ENCODE measurements around the gene PLAC8L1.

PLAC8L1 gene

GRCh38 chr5:146048994-146049703 lies 56.2 kb downstream of the PLAC8L1 start:
- Histone ChIP-seq H3K4me3 (ENCODE audit: low read depth, low read length, poor library complexity, severe bottlenecking) (no peak overlapping the region), H4K20me1 (ENCODE audit: insufficient read depth, low read length) (no peaks in the 10 kb centered on the region), H3K4me2 (ENCODE audit: low read length) (no peak overlapping the region), H3K9me2 (ENCODE audit: low read depth, low read length) (no peaks in the 10 kb centered on the region), H2AFZ (ENCODE audit: low read length) (no peak overlapping the region), H3K9me3 (ENCODE audit: low read length) (no peaks in the 10 kb centered on the region), H3K79me2 (ENCODE audit: insufficient read depth, low read length) (no peaks in the 10 kb centered on the region), H3K27me3 (ENCODE audit: insufficient read depth, low read length) (no peaks in the 10 kb centered on the region), H3K36me3 (ENCODE audit: insufficient read depth, low read length) (no peaks in the 10 kb centered on the region), H3K9ac (ENCODE audit: low read length) (no peak overlapping the region), H3F3A (ENCODE audit: insufficient read depth, low read length) (no peaks in the 10 kb centered on the region), H3K4me1 (ENCODE audit: insufficient read depth, low read length, severe bottlenecking) (no peaks in the 10 kb centered on the region), H3K27ac (ENCODE audit: low read depth, low read length, poor library complexity, severe bottlenecking) (no peak overlapping the region)
- TF ChIP-seq, protein P1, sequence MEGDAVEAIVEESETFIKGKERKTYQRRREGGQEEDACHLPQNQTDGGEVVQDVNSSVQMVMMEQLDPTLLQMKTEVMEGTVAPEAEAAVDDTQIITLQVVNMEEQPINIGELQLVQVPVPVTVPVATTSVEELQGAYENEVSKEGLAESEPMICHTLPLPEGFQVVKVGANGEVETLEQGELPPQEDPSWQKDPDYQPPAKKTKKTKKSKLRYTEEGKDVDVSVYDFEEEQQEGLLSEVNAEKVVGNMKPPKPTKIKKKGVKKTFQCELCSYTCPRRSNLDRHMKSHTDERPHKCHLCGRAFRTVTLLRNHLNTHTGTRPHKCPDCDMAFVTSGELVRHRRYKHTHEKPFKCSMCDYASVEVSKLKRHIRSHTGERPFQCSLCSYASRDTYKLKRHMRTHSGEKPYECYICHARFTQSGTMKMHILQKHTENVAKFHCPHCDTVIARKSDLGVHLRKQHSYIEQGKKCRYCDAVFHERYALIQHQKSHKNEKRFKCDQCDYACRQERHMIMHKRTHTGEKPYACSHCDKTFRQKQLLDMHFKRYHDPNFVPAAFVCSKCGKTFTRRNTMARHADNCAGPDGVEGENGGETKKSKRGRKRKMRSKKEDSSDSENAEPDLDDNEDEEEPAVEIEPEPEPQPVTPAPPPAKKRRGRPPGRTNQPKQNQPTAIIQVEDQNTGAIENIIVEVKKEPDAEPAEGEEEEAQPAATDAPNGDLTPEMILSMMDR (IDR thresholded peaks at IDR 0.05; ENCODE audit: low read length) = peak; percentile 48; the same call in 1 of the 2 replicates
- no peak for TF ChIP-seq EZH2 (IDR thresholded peaks at IDR 0.05; ENCODE audit: borderline replicate concordance, low read length)

DNA sequence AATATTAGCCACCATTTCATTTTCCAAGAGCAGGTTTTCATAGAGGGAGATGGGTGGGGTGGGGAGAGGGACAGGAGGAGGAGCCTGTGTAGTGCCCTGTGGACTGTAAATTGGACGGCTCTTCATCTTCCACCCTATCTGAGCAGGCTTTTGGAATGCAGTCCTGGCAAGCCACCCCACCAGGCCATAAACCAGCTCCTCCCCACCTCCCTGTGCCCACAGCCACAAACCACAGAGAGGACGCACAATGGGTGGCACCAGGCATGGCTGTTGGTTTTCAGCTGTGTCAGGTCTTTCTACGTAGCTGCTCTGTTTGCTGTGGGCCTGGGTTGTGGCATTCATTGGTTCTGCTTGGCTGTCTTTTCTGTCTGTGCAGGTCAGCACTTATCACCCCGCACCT lies 58.0 kb downstream of the PLAC8L1 start:
- Histone ChIP-seq H3K9ac (ENCODE audit: low read length) (no peak overlapping the region), H3K79me2 (ENCODE audit: insufficient read depth, low read length) (no peaks in the 10 kb centered on the region), H2AFZ (ENCODE audit: low read length) (no peak overlapping the region)

DNA sequence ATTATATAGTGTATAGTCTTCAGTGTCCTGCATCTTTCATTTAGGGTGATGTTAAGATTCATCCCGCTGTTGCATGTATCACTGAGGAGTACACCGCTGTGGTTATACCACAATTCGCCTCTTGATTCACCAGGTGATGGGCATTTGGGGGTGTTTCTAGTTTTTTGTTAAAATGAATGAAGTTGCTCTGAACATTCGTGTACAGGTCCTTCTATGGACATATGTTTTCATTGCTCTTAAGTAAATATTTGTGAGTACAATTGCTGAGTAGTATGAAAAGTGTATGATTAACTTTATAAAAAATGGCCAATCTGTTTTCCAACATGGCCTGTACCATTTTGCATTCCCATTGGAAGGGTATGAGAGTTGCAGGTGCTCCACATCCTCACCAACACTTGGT lies 61.7 kb downstream of the PLAC8L1 start:
- Histone ChIP-seq H3K4me3 (ENCODE audit: low read depth, low read length, poor library complexity, severe bottlenecking) (no peak overlapping the region), H3K9me2 (ENCODE audit: low read depth, low read length) (no peaks in the 10 kb centered on the region), H3K4me2 (ENCODE audit: low read length) (no peak overlapping the region), H3K79me2 (ENCODE audit: insufficient read depth, low read length) (no peaks in the 10 kb centered on the region), H3K36me3 (ENCODE audit: insufficient read depth, low read length) (no peaks in the 10 kb centered on the region), H3F3A (ENCODE audit: insufficient read depth, low read length) (no peaks in the 10 kb centered on the region), H3K27me3 (ENCODE audit: insufficient read depth, low read length) (no peaks in the 10 kb centered on the region), H3K4me1 (ENCODE audit: insufficient read depth, low read length, severe bottlenecking) (no peaks in the 10 kb centered on the region), H2AFZ (ENCODE audit: low read length) (no peak overlapping the region), H3K27ac (ENCODE audit: low read depth, low read length, poor library complexity, severe bottlenecking) (no peak overlapping the region), H3K9me3 (ENCODE audit: low read length) (no peaks in the 10 kb centered on the region), H3K9ac (ENCODE audit: low read length) (no peak overlapping the region), H4K20me1 (ENCODE audit: insufficient read depth, low read length) (no peaks in the 10 kb centered on the region)
- TF ChIP-seq, protein P1 (IDR thresholded peaks at IDR 0.05; ENCODE audit: low read length) = no peak
- no peak for TF ChIP-seq EZH2 (IDR thresholded peaks at IDR 0.05; ENCODE audit: borderline replicate concordance, low read length)

More for the DNA sequence above, 58.0 kb downstream of the PLAC8L1 start:
- H3K4me1 ChIP-seq (ENCODE audit: insufficient read depth, low read length, severe bottlenecking) = no peaks in the 10 kb centered on the region
- no peak for TF ChIP-seq EZH2 (IDR thresholded peaks at IDR 0.05; ENCODE audit: borderline replicate concordance, low read length)
- TF ChIP-seq, protein P1 (IDR thresholded peaks at IDR 0.05; ENCODE audit: low read length) = no peak
- H4K20me1 ChIP-seq (ENCODE audit: insufficient read depth, low read length) = no peaks in the 10 kb centered on the region
- H3K27ac ChIP-seq (ENCODE audit: low read depth, low read length, poor library complexity, severe bottlenecking) = no peak overlapping the region
- H3K4me3 ChIP-seq (ENCODE audit: low read depth, low read length, poor library complexity, severe bottlenecking) = no peak overlapping the region
- H3K9me2 ChIP-seq (ENCODE audit: low read depth, low read length) = no peaks in the 10 kb centered on the region
- no peaks in the 10 kb centered on the region for H3F3A ChIP-seq (ENCODE audit: insufficient read depth, low read length)
- no peaks in the 10 kb centered on the region for H3K27me3 ChIP-seq (ENCODE audit: insufficient read depth, low read length)
- no peaks in the 10 kb centered on the region for H3K9me3 ChIP-seq (ENCODE audit: low read length)
- no peak overlapping the region for H3K4me2 ChIP-seq (ENCODE audit: low read length)
- H3K36me3 ChIP-seq (ENCODE audit: insufficient read depth, low read length) = no peaks in the 10 kb centered on the region
